Measurements from ENCODE around the gene TTYH1.

The TTYH1 gene

DNA sequence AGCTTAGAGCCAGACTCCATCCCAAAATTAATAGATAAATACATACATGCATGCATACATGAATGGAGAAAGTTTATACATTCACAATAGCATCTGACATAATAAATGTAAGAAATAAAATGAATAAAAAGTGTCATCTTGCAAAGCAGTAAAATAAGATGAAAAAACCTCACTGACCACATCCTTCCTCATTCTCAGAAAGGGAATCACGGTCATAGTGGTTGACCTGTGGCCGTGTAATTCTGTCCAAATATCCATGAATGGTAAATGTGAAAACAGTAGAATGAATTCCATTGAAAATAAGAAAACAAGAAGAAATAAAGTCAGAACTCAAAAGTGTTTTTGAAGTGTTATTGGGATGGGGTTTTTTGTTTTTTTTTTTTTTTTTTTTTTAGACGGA, 67.6 kb downstream of the TTYH1 start:
- no peak for DNase-seq (ENCODE audit: low read depth)

DNA sequence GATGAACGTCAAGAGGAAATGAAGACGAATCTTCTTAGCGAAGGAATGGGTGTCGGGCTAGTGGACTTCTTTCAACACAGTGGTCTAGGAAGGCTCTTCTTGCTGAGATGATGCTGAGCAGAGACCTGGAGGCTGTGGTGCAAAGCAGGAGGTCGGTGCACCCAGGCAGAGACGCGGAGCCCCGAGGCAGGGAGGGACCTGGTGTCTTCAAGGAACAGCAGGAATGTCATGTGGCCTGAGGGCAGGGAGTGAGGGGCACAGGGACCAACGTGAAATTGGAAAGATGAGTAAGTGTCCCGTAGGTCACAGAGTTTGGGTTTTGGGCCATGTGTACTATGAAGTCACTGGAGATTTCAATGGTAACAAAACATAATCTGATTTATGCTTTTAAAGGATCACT, 69.2 kb downstream of the TTYH1 start:
- no peak for DNase-seq (ENCODE audit: low read depth)

DNA sequence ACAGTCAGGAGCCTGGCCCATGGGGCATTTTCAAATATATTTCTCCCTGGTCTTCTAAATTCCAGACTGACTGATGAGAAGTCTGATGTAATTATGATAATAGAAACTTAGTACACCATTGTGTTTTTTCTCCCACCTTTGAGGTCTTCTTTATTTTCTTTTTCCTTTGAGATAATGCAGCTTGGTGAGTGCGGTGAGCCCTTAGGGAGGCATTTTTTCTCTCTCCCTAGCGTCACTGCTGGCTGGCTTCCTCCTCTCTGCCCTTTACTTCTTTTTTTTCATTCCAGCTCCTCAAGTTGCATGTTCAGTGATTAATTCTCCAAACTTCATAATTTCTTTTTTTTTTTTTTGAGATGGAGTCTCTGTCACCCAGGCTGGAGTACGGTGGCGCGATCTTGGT, 70.6 kb downstream of the TTYH1 start:
- DNase-seq (ENCODE audit: low read depth): no peak
